ENCODE data around the gene MIER2.
"Not testable (repeated sequence)": the region's sequence is repeated elsewhere in the genome, so short reads cannot be mapped to it uniquely, and the experiment has no call there.

MIER2 gene

DNA sequence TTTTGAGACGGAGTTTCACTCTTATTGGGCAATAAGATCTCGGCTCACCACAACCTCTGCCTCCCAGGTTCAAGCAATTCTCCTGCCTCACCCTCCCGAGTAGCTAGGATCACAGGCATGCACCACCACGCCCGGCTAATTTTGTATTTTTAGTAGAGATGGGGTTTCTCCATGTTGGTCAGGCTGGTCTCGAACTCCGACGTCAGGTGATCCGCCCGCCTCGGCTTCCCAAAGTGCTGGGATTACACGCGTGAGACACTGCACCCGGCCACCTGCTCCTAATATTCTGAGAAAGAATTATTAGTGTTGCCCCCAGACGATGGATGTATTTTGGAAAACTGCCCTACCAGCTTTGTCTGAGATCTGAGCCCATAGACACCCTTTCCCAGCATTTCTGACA, 10.9 kb upstream of the MIER2 start:
- not testable (repeated sequence) for DNase-seq (ENCODE audit: low spot score)

DNA sequence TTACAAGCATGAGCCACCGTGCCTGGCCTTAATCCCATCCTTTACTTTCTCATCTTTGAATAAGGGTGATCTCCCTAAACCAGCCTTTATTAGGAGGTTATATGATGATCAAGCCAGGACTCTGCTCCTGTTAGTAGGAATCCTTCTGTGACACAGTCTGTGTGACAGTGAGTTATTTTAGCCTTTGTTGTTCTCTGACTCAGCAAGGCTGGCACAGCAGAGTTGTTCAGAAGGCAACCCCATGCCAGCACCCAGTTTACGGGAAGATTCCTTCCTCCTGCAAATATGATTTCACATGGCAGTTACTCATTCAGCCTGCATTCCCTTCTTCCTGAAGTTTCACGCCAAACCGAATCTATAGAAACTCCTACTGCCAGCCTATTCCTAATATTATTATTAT, 10.5 kb upstream of the MIER2 start:
- no peak for DNase-seq (ENCODE audit: low spot score)

GRCh38 chr19:351976-352625, 7.5 kb upstream of the MIER2 start:
- no peak for DNase-seq (ENCODE audit: low spot score)

GRCh38 chr19:347946-348861, 3.6 kb upstream of the MIER2 start:
- no peak for DNase-seq (ENCODE audit: low spot score)

DNA sequence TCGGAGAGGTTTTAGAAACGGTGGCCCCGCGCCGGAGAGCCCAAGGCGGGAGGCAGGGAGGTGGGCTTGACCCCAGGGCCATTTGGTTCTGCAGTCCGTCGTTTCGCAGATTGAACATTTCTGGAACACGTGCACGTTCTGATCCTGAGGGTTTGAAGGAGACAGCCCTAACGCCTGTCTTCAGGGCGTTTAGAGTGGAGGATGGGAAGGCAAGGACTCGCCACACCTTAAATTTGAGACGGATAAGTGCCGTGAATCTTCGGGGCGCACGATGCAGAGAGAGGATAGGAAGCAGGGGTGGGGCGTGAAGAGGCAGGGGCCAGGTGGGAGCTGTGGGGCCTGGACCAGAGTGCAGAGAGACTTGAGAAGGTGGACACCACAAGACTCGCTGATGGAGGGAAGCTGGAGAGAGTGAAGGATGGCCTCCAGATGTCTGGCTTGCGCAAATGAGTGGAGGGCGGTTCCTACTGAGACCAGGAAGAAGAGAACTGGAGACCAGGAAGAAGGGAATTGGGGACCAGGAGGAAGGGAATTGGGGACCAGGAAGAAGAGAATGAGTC, 804 bp upstream of the MIER2 start:
- DNase-seq (ENCODE audit: low spot score): no peak

DNA sequence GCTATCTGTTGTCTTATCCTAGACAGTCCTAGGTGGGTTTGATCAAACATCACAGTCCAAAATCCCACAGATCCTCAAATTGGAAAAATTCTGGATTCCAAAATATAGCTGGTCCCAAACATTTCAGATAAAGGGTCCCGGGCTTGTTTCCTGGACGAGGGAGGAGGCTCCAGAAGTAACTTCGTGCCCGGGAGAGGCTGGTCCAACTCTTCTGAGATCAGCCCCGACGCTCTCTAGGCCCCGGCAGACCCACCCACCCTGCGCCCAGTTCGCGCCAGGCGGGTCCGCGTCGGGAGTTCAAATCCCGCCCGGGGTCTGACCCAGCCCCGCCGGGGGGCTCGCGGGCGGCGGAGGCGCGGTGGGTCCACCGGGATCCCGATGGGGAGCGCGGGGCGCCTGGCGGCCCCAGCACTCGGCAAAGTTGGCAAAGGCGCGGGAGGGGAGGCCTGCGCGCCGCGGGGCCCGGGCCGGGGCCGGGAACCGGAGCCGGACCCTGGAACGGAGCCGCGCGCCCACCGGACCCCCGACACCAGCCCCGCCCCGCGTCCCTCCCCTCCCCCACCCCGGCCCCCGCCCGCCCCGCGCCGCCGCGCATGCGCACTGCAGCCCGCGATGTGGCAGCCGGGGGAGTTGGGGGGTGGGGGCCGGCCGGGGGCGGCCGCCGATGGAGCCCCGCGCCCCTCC, 513 bp downstream of the MIER2 start:
- DNase-seq (ENCODE audit: low spot score): no peak

- DNase-seq (ENCODE audit: low spot score): no peak
Observed at GRCh38 chr19:343451-343931, 1.1 kb downstream of the MIER2 start.

DNA sequence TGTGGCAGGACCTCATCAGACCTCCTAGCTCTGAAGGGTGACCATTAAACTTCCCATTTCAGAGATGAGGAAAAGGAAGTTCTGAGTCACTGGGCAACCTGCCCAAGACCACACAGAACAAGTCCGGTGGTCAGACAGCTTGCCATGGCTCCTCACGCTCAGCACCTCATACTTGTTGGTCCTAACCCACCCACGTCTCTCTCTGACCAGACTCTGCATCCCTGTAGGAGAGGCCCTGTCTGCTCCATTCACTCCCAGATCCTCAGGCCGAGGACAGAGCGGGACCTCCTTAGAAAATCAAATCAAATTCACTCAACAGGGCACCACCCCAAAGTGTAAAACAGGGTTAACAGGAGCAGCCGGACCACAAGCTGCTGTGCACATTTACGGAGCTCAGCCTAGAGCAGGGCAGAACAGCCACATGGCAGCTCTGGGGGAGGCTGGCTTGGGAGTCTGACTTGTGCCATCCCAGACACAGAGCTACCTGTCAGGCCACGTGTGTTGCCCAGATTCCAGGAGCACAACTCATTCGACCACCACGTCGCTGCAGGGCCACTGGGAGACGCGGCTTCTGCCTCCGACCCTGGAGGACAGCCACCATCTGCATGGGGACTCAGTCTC, 1.7 kb downstream of the MIER2 start:
- DNase-seq (ENCODE audit: low spot score): no peak

DNA sequence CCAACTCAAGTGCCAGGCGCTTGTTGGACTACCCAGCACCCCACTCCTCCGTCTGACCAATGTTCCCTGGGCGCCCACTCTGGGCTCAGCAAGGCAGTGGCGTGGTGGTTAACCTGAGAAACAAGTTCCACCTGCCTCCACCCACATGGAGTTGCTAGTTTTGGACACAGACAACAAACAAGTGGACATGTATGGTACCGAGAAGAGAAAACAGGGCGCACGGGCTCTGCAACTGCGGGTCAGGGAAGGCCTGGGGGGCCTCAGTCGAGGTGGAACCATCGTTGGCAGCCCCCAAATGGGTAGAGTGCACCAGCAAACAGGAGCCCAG, 2.5 kb downstream of the MIER2 start:
- no peak for DNase-seq (ENCODE audit: low spot score)

DNA sequence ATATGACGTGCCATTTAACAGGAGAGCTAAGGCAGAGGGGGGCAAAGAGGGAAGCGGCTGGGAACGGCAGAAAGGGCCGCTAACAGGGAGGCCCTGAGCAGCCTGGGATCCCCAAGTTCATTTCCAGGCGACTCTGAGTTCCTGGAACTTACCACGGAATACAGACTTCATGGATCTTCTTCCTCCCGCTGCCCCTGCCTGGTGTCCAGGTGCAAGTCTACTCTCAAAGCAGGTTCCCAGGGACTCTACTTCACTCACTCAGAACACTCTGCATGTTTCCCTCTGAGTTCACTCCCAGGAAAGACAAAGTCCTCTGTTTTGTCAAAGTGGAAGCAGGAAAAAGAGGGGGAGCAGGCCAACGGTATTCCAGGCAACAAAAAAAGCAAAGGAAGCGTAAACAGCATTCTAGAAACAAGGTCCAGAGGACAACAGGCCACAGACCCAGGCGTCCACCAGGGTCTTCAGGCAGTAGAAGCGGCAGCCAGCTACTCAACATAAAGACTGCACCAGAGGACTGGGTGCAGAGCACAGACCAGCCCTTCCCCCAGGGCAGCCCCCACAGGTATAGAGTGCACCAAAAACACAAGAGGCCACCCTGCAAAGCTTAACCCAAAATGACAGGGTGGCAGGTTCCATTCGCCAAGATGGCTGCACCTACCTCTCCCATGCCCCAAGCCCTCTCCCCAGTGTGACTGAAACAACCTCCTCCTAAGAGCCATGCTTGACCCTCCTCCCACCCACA, 3.0 kb downstream of the MIER2 start:
- DNase-seq (ENCODE audit: low spot score): no peak

GRCh38 chr19:340620-341385, 3.8 kb downstream of the MIER2 start:
- DNase-seq (ENCODE audit: low spot score): no peak

DNA sequence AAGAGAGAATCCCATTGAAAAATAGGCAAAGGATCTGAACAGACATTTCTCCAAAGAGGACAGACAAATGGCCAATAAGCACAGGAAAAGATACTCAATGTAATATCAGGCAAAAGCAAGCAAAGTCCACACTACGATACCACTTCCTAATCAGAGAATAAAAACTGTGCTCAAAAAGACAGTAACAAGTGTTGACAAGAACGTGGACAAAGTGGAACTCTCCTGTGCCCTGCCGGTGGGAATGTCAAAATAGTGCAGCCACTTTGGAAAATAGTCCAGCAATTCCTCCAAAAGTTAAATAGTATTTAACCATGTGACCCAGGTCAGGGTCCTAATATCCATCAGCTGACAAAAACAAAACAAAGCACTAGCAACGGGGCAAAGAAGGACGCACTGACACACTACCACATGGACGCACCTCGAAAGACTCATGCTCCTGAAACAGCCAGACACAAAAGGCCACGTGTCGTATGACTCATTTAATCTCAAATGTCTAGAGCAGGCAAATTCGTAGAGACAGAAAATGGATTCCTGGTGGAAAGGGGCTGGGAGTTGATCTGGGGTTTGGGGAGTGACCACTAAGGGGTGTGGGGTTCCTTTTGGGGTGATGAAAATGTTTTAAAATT, 5.2 kb downstream of the MIER2 start:
- DNase-seq (ENCODE audit: low spot score): no peak

- DNase-seq (ENCODE audit: low spot score): no peak
Observed at GRCh38 chr19:338421-338820, 6.2 kb downstream of the MIER2 start.

DNA sequence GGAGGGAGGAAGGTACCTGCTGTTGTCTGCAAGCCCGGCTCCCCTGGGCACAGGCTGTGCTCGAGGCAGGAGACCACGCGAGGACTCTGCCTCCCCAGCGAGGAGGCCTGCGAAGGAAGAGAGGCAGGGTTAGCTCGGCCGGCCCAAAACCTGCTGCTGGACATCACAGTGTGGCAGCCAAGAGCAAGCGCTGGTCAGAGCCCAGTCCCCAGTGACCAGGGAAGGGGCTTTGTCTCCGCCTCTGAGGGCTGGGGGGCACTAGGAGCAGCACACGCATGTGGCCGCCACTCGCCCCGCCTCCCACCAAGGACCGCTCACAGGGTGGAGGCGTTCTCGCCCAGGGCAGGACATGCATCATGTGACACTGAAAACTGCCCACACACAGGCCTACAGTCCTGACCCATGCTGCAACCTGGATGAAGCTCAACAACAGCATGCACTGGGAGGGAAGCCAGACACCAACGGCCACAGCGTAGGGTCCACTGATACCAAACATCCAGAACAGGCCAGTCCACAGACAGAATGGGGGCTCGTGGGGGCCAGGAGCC, 8.5 kb downstream of the MIER2 start:
- DNase-seq (ENCODE audit: low spot score): no peak

- DNase-seq (ENCODE audit: low spot score): no peak
Observed at GRCh38 chr19:335486-336066, 9.0 kb downstream of the MIER2 start.

DNA sequence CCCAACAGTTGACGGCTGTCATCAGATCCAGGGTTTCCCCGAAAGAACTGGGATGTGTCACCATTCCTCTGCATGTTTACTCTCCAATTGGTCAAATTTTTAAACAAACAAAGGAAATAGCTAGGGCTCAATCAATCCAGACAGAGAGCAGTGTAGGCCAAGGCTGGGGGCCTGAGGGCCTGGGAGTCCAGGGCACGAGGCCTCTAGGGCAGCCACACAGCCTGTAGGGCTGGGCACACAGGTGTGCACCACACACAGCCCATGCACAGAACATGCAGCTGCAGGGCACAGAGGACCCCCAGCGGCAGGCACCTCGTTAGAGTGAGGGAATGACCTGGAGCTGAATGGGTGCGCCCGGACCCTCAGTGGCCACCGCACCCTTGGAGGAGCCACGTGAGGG, 9.5 kb downstream of the MIER2 start:
- no peak for DNase-seq (ENCODE audit: low spot score)

GRCh38 chr19:334296-335071, 10.1 kb downstream of the MIER2 start:
- DNase-seq (ENCODE audit: low spot score): no peak

DNA sequence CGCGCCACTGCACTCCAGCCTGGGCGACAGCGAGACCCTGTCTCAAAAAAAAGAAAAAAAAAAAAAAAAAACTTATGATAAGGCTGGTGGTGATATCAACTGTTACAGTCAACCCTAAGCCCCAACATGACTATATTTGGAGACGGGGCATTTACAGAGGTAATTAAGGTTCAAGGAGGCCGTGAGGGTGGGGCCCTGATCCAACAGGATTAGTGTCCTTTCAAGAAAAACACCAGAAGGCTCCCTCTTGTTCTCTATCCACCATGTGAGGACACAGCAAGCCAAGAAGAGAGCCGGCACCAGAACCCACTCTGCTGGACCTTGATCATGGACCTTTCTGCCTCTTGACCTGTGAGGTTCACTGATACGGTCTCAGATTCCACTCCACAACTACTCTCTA, 14.1 kb downstream of the MIER2 start:
- DNase-seq (ENCODE audit: low spot score): no peak

- no peak for DNase-seq (ENCODE audit: low spot score)
Observed at GRCh38 chr19:329876-330275, 14.7 kb downstream of the MIER2 start.
